Right forelimb (tissue), 1 donor: ENCODE data around the gene HNRNPH1.

Experiments
- DNase-seq: peaks from one replicate; pipeline ENCODE4 v3.0.0-alpha.2; 2018

The HNRNPH1 gene

GRCh38 chr5:179601871-179602625 lies 21.4 kb downstream of the HNRNPH1 start:
- no peak for DNase-seq

- DNase-seq: no peak
These were observed 23.5 kb downstream of the HNRNPH1 start for GRCh38 chr5:179599973-179600372.

GRCh38 chr5:179599566-179599965 lies 23.9 kb downstream of the HNRNPH1 start:
- DNase-seq: no peak

- no peak for DNase-seq
These were observed 24.4 kb downstream of the HNRNPH1 start for GRCh38 chr5:179599100-179599499.

GRCh38 chr5:179596421-179596820 lies 27.1 kb downstream of the HNRNPH1 start:
- DNase-seq: no peak

- no peak for DNase-seq
These were observed 27.6 kb downstream of the HNRNPH1 start for GRCh38 chr5:179595916-179596315.

- no peak for DNase-seq
These were observed 35.3 kb downstream of the HNRNPH1 start for GRCh38 chr5:179588166-179588565.

GRCh38 chr5:179585941-179586401 lies 37.5 kb downstream of the HNRNPH1 start:
- DNase-seq: no peak

- no peak for DNase-seq
These were observed 46.0 kb downstream of the HNRNPH1 start for GRCh38 chr5:179577286-179577960.

GRCh38 chr5:179572386-179572785 lies 51.1 kb downstream of the HNRNPH1 start:
- DNase-seq: no peak

- no peak for DNase-seq
These were observed 54.8 kb downstream of the HNRNPH1 start for GRCh38 chr5:179568721-179569120.

- no peak for DNase-seq
These were observed 58.9 kb downstream of the HNRNPH1 start for GRCh38 chr5:179564526-179564925.
